Measurements from ENCODE around the gene E4F1.
"Not testable (repeated sequence)": the region's sequence is repeated elsewhere in the genome, so short reads cannot be mapped to it uniquely, and the experiment has no call there.

The E4F1 gene

GRCh38 chr16:2189252-2189893 is 34.0 kb upstream of the E4F1 start:
- no peak for DNase-seq

DNA sequence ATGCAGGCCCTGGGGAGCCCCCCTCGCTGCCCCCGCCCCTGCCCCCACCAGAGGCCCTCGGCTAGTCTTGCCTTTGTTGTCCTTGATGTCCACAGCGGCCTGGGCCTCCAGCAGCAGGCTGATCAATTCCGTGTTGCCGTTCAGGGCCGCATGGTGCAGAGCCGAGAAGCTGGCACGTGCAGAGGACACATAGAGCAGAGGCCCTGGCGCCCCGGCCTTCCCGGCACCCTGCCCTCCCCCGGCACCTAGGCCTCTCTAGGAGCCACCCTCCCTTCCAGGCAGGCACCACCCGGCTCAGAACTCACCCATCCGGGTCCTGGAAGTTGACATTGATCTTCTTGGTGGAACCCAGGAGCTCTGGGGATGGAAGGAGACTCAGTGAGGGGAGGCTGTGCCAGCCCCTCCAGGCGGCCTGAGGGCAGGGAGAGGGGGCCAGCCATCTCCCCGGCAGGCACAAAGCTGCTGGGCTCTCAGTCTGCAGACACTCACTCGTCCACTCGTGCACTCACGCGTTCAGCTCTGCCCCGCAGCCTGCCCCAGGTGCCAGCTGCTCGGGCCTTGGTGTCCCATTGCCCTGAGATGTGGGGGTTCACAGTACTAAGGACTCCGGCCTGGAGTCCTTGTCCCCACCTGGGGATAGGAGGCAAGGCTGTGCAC is 33.3 kb upstream of the E4F1 start:
- DNase-seq: no peak

- no peak for DNase-seq
These were observed 32.5 kb upstream of the E4F1 start for GRCh38 chr16:2190659-2191445.

GRCh38 chr16:2191446-2191706 is 32.0 kb upstream of the E4F1 start:
- no peak for DNase-seq

DNA sequence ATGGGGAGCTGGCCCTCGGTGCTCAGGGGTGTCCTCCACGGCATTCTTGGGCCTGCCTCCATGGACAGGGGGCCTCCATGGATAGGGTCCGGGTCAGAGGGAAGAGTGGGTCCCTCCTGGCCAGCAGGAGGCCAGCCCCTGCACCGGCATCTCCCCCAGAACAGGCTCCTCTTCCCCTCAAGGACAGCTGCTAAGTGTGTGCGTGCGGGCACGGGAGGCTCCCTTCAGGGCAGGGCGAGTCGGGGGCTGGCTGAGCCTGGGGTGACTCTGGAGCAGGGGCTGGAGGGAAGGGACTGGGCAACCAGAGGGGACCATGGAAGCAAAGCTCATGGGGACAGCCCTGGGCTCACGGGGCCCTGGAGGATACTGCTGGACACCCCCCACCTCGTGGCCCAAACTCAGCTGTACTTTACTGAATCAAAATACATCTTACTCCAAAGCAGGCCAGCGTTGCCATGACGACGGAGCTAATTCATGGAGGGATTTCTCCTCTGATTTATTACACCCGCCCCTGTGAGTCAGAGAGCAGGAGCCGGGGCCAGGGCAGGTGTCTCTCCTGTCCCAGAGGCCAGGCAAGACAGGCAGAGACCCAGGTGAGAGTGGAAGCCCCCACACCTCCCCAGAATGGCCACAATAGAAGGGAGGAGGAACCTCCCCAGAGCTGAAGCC is 29.1 kb upstream of the E4F1 start:
- peak in 2 of 3 experiments; percentile 37 to 73 for DNase-seq

DNA sequence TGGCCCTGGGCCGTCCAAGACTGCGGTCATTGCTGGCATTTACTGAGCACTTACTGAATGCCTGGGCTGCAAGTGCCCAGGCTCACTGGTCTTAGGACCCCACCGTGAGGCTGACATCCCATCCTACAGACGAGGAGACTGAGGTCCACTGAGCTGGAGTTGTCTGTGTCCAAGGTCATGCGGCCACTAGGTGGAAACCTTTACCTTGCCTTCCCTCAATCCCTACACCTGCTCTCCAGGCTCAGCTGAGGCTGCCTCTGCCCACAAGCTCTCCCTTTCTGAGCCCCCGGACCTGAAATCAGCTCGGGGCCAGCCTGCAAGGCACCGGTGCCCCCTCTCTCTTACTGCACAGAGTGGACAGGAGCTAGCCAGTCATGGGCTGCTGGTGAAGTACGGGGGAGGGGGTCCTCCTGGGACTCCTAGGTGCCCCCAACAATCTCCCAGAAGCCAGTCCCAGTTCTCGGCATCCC is 28.5 kb upstream of the E4F1 start:
- DNase-seq: peak; percentile 64 to 82 (median 74)

GRCh38 chr16:2195322-2196161 is 27.8 kb upstream of the E4F1 start:
- DNase-seq: peak in 1 of 3 experiments; percentile 37

DNA sequence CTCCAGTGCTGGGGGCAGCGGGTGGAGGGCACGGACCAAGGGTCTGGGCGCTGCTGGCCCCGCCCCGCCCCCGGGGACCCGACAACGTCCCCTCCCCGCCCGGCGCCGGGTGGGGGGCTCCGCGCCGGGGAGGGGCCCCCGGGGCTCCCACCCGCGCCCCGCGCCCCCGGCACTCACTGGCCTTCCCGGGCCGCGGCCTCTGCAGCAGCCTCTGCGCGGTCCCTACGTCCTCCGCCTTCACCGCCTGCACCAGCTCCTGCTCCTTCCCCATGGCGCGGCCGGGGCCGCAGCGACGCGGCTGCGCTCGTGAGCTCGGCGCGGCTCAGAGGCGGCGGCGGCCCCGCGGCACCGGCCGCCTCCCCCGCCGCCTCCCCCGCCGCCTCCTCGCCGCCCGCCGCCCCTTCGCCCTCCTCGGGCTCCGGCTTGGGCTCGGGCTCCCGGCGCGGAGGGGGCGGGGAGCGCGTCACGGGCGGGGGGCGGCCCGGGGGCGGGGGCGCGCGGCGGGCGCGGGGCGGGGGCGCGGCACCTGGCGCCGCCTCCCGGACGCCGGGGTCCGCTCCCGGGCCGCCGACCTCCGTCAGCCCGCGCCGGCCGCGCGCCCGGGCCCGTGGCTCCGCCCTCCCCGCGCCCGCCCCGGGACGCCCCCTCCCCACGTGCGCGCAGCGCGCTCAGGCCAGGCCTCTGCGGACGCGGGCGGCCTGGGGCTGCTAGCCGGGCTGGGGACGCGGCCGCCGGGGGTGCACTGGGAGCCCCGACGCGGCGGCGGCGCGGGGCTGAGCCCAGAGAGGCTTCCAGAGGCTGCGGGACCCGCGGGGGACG is 27.0 kb upstream of the E4F1 start, which contains the start of gene CASKIN1:
Gene CASKIN1, minus strand, starts transcription at position 444 of the 819 bp plus-strand sequence. Its CDS starts 173 bp downstream, at position 271.
- peak; percentile 31 to 52 (median 45) for DNase-seq

GRCh38 chr16:2196981-2197511 is 26.3 kb upstream of the E4F1 start:
- no peak for DNase-seq

DNA sequence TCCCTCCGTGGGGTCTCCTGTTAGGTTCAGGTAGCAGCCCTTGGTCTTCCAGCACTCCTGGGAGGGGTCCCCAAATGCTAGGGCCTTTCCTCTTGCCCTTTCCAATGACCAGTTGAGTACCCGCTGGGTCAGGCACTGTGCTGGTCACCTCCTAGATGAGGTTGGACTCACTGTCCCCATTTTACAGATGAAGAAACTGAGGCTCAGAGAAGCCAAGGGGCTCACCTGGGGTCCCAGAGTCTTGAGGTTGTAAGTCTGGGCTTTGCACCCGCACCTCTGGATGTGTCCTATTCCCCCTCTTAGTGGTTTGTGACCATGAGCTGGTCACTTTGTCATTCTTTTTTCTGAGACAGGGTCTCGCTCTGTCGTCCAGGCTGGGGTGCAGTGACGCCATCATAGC is 25.6 kb upstream of the E4F1 start:
- DNase-seq: no peak

DNA sequence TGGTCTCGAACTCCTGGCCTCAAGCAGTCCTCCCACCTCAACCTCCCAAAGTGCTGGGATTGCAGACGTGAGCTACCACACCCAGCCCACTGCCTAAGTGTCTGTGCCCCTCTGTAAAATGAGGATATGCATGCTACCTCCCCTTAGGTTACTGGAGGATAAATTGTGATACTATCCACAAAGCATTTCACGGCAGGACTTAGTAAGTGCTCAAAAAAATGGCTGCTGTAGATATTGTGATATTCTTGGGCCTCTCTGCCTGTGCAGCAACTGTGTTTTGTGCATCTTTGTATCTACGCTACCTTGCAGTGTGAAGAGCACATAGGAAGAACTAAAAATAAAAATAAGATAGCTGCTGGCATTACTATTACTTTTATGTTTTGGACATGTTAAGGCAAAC is 25.1 kb upstream of the E4F1 start:
- no peak for DNase-seq

- DNase-seq: no peak
These were observed 24.3 kb upstream of the E4F1 start for GRCh38 chr16:2199095-2199494.

DNA sequence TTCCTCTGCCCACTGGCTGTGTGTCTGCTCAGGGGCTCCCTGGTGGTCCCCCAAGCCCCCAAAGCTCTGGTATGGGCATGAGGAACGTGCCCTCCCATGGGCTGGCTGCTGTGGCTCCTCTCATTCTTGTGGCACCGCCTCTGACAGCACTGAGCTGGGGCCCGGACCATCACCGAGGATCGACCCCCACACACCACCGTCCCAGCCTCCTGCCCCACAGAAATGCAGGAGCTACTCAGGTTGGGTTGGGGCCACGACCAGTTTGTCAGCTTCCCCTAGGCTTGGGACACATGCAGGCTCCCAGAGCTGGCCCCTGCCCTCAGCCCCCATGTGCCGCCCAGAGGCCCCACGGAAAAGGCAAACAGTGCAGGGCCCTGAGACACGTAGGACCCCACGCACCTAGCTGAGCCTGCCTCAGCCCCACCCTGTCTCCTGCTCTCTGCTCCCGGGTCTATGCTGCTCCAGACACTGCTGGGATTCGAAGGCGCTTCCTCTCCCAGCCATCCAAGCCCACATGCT is 23.7 kb upstream of the E4F1 start:
- DNase-seq: no peak

GRCh38 chr16:2200313-2200712 is 23.1 kb upstream of the E4F1 start:
- DNase-seq: no peak

DNA sequence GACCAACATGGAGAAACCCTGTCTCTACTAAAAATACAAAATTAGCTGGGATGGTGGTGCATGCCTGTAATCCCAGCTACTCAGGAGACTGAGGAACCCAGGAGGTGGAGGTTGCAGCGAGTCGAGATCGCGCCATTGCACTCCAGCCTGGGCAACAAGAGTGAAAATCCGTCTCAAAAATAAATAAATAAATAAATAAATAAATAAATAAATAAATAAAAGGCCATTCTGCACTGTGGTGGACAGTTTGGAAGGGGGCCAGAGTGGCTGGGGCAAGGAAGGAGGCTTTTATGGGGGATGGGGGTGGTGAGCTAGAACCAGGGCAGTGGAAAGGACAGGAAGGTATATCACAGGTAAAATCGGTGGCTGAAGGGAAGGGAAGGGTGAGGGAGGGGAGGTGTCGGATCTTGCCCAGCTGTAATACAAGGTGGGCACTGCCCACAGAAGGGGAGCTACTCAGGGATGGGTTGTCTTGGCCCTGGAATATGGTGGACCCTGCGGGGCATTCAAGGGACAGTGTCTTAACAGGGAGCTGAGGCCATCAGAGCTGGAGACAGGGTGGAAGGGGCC is 20.2 kb upstream of the E4F1 start:
- DNase-seq: not testable (repeated sequence)

DNA sequence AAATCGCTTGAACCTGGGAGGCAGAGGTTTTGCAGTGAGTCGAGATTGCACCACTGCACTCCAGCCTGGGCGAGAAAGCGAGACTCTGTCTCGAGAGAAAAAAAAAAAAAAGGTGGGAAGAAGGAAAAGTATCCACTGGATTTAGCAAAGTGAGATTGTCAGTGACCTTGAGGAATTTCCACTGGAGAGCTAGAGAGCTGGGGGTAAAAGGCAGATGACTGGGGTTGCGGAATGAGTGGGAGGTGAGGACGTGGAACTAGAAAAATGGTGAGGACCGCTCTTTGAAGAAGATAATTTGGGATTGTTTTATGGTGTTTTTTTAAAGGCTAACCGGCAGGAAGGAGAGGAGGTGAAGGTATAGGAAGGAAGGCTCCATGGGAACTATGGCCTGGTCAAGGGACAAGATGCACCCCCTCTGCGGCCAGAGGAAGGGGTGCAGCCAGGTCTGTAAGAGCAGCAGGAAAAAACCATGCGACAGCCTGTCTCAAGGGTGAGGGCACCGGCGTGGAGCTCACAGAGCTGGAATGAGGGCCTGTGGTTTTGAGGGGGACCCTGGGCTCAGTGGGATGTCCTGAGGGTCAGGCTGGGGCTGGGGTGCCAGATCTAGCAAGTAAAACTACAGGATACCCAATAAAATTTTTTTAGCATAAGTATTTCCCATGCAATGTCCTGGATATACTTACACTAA is 18.8 kb upstream of the E4F1 start:
- DNase-seq: no peak

DNA sequence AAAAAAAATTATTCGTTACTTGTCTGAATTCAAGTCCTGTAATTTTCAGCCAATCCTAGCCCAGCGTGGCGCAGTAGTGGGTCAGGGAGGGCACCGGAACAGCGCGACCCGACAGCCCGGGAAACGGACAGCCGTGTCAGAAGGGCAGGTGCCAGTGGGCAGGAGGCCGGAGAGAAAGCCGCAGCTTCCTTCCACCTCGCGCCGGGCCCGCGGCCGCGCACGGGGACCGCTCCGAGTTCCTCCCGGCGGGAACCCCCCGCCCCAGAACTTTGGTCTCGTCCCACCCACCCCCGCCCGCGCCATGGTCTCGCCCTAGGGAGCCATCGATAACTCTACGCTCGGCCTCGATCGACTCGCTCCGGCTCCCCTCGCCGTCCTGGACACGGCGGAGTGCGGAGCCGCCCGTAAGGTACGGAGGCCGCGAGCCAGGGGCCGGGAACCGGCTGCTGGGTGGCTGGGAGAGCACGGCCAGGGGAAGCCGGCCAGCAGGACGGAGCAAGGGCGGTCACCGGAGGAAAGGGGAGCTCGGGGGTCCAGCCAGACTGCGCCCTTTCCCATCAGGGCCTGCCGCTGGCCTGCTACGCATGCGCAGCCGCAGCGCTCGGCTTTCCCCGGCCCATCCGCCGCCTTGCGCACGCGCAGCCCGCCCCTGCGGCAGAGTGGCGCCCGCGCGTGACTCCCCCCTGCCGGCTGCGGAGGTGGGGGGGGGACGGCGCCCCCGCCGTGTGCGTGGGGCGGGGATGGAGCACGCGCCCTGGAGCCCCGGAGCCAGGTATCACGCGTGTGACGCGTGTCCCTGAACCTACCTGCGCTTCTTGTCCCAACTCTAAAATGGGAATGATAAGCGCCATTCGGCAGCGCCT is 18.1 kb upstream of the E4F1 start, which contains the start of gene MLST8:
Gene MLST8, plus strand, starts transcription at position 351 of the 863 bp plus-strand sequence. CDS start 632 bp downstream, outside the sequence.
- DNase-seq: peak; percentile 94 to 96 (median 94)

- no peak for DNase-seq
These were observed 17.5 kb upstream of the E4F1 start for GRCh38 chr16:2205967-2206313.

- DNase-seq: no peak
These were observed 17.0 kb upstream of the E4F1 start for GRCh38 chr16:2206420-2206779.
